ENCODE data around the gene COX7A1. TPM values are rescaled to one million over a fixed set of nuclear protein-coding genes. Genes with fewer than 3 reads are reported as not detected.
A peak's percentile ranks its signal among the peaks of the same experiment; 100 is the strongest.

COX7A1 gene
- total and polyA plus RNA-seq, 11 donors, result 414 to 2,982 (median 2,187) TPM

GRCh38 chr19:36116344-36116637 lies 36.0 kb downstream of the COX7A1 start:
- H3K27me3 ChIP-seq, result no peaks in the 10 kb centered on the region
- TF ChIP-seq POLR2A (IDR thresholded peaks at IDR 0.05) (no peak), CTCF (IDR thresholded peaks at IDR 0.05) (no peak)
- H3K4me1 ChIP-seq, result peaks cover 3 to 32% (median 19%) of the 10 kb centered on the region in 12 donors
- peaks cover 0 to 66% (median 52%) of the 10 kb centered on the region in 9 donors for H3K36me3 ChIP-seq
- DNase-seq (no peak), ATAC-seq (no peak)
- peak overlapping the region in 10 of 12 donors; percentile 72 to 98 (median 90) for H3K4me3 ChIP-seq
- intact Hi-C loops (cut with DNase I), result loop anchor here in 1 of 10 donors (10.0 kb wide), 1 partner anchor 121 kb away; the partner anchor contains the start of gene SDHAF1
- WGBS, 4 donors, result 91 to 100% (median 96%) methylated on average over 1 of the region's 1 CpG
- H3K9me3 ChIP-seq, result no peaks in the 10 kb centered on the region
- H3K27ac ChIP-seq, result peak overlapping the region in 9 of 12 donors; percentile 86 to 93 (median 89)

- ATAC-seq (peak in 3 of 4 donors; percentile 27 to 70 (median 65)), DNase-seq (peak; percentile 83 to 92 (median 83))
- WGBS, 4 donors, result 2 to 5% (median 3%) methylated on average over 29 to 59 of the region's 59 CpGs
- no peak for TF ChIP-seq CTCF (IDR thresholded peaks at IDR 0.05)
- TF ChIP-seq POLR2A (IDR thresholded peaks at IDR 0.05), result peak in 1 of 2 donors; percentile 53
- Histone ChIP-seq H3K36me3 (peaks cover 0 to 69% (median 53%) of the 10 kb centered on the region in 9 donors), H3K27ac (peak within 1 kb of the TSS; percentile 28 to 93 (median 88)), H3K9me3 (no peaks in the 10 kb centered on the region), H3K27me3 (no peaks in the 10 kb centered on the region), H3K4me1 (peaks cover 3 to 32% (median 19%) of the 10 kb centered on the region in 12 donors), H3K4me3 (peak within 1 kb of the TSS; percentile 60 to 98 (median 90))
- intact Hi-C loops (cut with DNase I), result loop anchor here in 5 of 10 donors (1.0 to 10.0 kb wide), 4 partner anchors 55 to 121 kb away; partner anchors contain the start of genes THAP8 (in 3 of the 5), WDR62 (in 3 of the 5) and SDHAF1 (in 1 of the 5)
Measured at GRCh38 chr19:36115453-36116343, 36.5 kb downstream of the COX7A1 start, which contains the start of gene TBCB. TBCB (plus strand) TSS chr19:36115468; CDS start chr19:36115561, 93 bp downstream.

GRCh38 chr19:36114721-36115452 lies 37.4 kb downstream of the COX7A1 start, which contains the start of gene POLR2I:
POLR2I (minus strand) TSS chr19:36114875; CDS start chr19:36114856, 19 bp downstream.
- H3K36me3 ChIP-seq, result peaks cover 0 to 62% (median 55%) of the 10 kb centered on the region in 9 donors
- intact Hi-C loops (cut with DNase I), result loop anchor here in 8 of 10 donors (1.0 to 10.0 kb wide), 7 partner anchors 55 to 123 kb away; partner anchors contain the start of genes SDHAF1 (in 3 of the 8), THAP8 (in 3 of the 8) and WDR62 (in 3 of the 8)
- H3K4me1 ChIP-seq, result peaks cover 3 to 32% (median 19%) of the 10 kb centered on the region in 12 donors
- no peaks in the 10 kb centered on the region for H3K9me3 ChIP-seq
- DNase-seq (peak; percentile 99 to 100 (median 100)), ATAC-seq (peak; percentile 95 to 99 (median 97))
- H3K4me3 ChIP-seq, result peak within 1 kb of the TSS; percentile 60 to 98 (median 90)
- TF ChIP-seq POLR2A (IDR thresholded peaks at IDR 0.05) (peak in 1 of 2 donors; percentile 50), CTCF (IDR thresholded peaks at IDR 0.05) (no peak)
- no peaks in the 10 kb centered on the region for H3K27me3 ChIP-seq
- H3K27ac ChIP-seq, result peak within 1 kb of the TSS; percentile 28 to 93 (median 88)
- 0 to 1% (median 0%) methylated on average over 30 to 60 of the region's 60 CpGs for WGBS, 4 donors

Data from heart left ventricle (tissue), 16 donors.